K562 (cell line): ENCODE measurements around the gene RNF151. TPM values are rescaled to one million over a fixed set of nuclear protein-coding genes. Genes with fewer than 3 reads are reported as not detected.

ENCODE experiments used
- BRF2 ChIP-seq: IDR thresholded peaks from 3 replicates; pipeline ENCODE4 v1.6.1; 2011; ENCODE audit warnings: borderline replicate concordance, mild to moderate bottlenecking; ENCODE audit not compliant: insufficient read length, insufficient read depth
- CBFB ChIP-seq: sonication (generic); formaldehyde crosslinking; IDR thresholded peaks from 2 replicates; pipeline ENCODE4 v1.4.0; 2020; ENCODE audit warnings: mild to moderate bottlenecking, missing genetic modification reagents
- ETV5 ChIP-seq: sonication (generic); formaldehyde crosslinking; IDR thresholded peaks from 2 replicates; pipeline ENCODE4 v1.4.0; 2020; ENCODE audit warnings: low read depth, mild to moderate bottlenecking, missing genetic modification reagents
- GATA2 ChIP-seq: sonication (generic); formaldehyde crosslinking; IDR thresholded peaks from 2 replicates; pipeline ENCODE4 v1.4.0; 2020; ENCODE audit warnings: mild to moderate bottlenecking, missing genetic modification reagents
- HNRNPH1 ChIP-seq: fragments of 200-400 bp; formaldehyde crosslinking; optimal IDR thresholded peaks from 2 replicates; pipeline ENCODE3; 2017; ENCODE audit warnings: low read depth, mild to moderate bottlenecking, low read length, moderate library complexity
- ID3 ChIP-seq, 2 experiments: fragments of 250-450 bp in 1 of 2; fragments of 450-650 bp in 1 of 2; sonication (Bioruptor Pico) in 1 of 2; IDR thresholded peaks; 2 replicates each; pipeline versions ENCODE4 v1.6.1 to v1.8.0; 2016 to 2021; ENCODE audit warnings: mild to moderate bottlenecking in 2 of 2, moderate library complexity in 2 of 2, missing compliant biosample characterization in 1 of 2, missing genetic modification characterization in 1 of 2
- NFYB ChIP-seq: IDR thresholded peaks from 2 replicates; pipeline ENCODE4 v1.6.1; 2011; ENCODE audit warnings: mild to moderate bottlenecking, moderate library complexity; ENCODE audit not compliant: insufficient read length; ENCODE audit errors: extremely low read depth
- NRF1 ChIP-seq, 2 experiments: fragments of 450-650 bp; IDR thresholded peaks in 1 of 2; conservative IDR thresholded peaks in 1 of 2; 2 replicates each; pipeline ENCODE4 v1.6.1; 2014; ENCODE audit warnings: mild to moderate bottlenecking in 2 of 2
- PRDM10 ChIP-seq: fragments of 450-650 bp; IDR thresholded peaks from 2 replicates; pipeline ENCODE4 v1.6.1; 2018; ENCODE audit not compliant: partially characterized antibody
- RAD21 ChIP-seq, 2 experiments: fragments of 250-450 bp in 1 of 2; fragments of 450-650 bp in 1 of 2; sonication (Bioruptor Pico) in 1 of 2; formaldehyde crosslinking in 1 of 2; IDR thresholded peaks in 1 of 2; conservative IDR thresholded peaks in 1 of 2; 2 replicates each; pipeline versions ENCODE4 v1.4.0 to v1.8.0; 2020 to 2022; ENCODE audit warnings: mild to moderate bottlenecking in 2 of 2, moderate library complexity in 1 of 2
- RBM14 ChIP-seq: fragments of 200-400 bp; formaldehyde crosslinking; IDR thresholded peaks from 2 replicates; pipeline ENCODE4 v1.6.1; 2018; ENCODE audit warnings: low read depth, mild to moderate bottlenecking, low read length, moderate library complexity, borderline replicate concordance; ENCODE audit not compliant: insufficient read depth
- TAL1 ChIP-seq: fragments of 450-650 bp; IDR thresholded peaks from 2 replicates; pipeline ENCODE4 v1.6.1; 2016; ENCODE audit warnings: mild to moderate bottlenecking
- WHSC1 ChIP-seq: IDR thresholded peaks from one replicate; pipeline ENCODE4 v1.6.1; 2012; ENCODE audit warnings: low read length, control low read depth, inconsistent platforms
- ZBTB7A ChIP-seq: IDR thresholded peaks from 2 replicates; pipeline ENCODE4 v1.6.1; 2011; ENCODE audit warnings: low read depth, mild to moderate bottlenecking, low read length, moderate library complexity, borderline replicate concordance; ENCODE audit not compliant: control insufficient read depth
- ZKSCAN3 ChIP-seq: fragments of 250-450 bp; sonication (Bioruptor Pico); IDR thresholded peaks from 2 replicates; pipeline ENCODE4 v1.4.0; 2020
- ZNF124 ChIP-seq: sonication (generic); formaldehyde crosslinking; IDR thresholded peaks from 2 replicates; pipeline ENCODE4 v1.8.1; 2022; ENCODE audit warnings: missing genetic modification reagents
- ZNF146 ChIP-seq: IDR thresholded peaks from one replicate; pipeline ENCODE4 v1.6.1; 2018; ENCODE audit warnings: missing compliant biosample characterization; ENCODE audit not compliant: unreplicated experiment
- ZNF184 ChIP-seq: sonication (generic); formaldehyde crosslinking; IDR thresholded peaks from 2 replicates; pipeline ENCODE4 v1.5.0; 2020; ENCODE audit warnings: missing genetic modification reagents
- ZNF239 ChIP-seq: fragments of 250-450 bp; sonication (Bioruptor Pico); IDR thresholded peaks from 2 replicates; pipeline ENCODE4 v1.4.0; 2020; ENCODE audit warnings: mild to moderate bottlenecking
- ZNF311 ChIP-seq: fragments of 250-450 bp; sonication (Bioruptor Pico); IDR thresholded peaks from 2 replicates; pipeline ENCODE4 v1.4.0; 2020; ENCODE audit warnings: mild to moderate bottlenecking, moderate library complexity
- polyA plus RNA-seq, 8 experiments: library from polyadenylated mRNA; depleted of rRNA in 4 of 8; stranded (reverse) in 5 of 8; unstranded in 3 of 8; fragments of >200 nt; fragmentation: Nextera tagmentation in 2 of 8; fragmentation: Illumina TruSeq in 1 of 8; extraction: Ambion mirVana in 2 of 8; extraction: Trizol in 1 of 8; gene quantifications; 2 replicates each; pipeline versions ENCODE4 v1.2.1 to v1.2.3, GENCODE V29; 2011 to 2014; ENCODE audit warnings: inconsistent platforms in 1 of 8, missing spikeins in 1 of 8
- total RNA-seq, 7 experiments: library from RNA; depleted of rRNA in 6 of 7; stranded (reverse); fragments of >200 nt in 6 of 7; fragmentation: Illumina TruSeq in 2 of 7; extraction: Trizol in 2 of 7; gene quantifications; 2 replicates each; pipeline versions ENCODE4 v1.2.1 to v1.2.3, GENCODE V29; 2011 to 2021; ENCODE audit warnings: low replicate concordance in 1 of 7
- TF ChIP-seq, protein P1 (sequence below): fragments of 250-450 bp; sonication (Bioruptor Pico); IDR thresholded peaks from 2 replicates; pipeline ENCODE4 v1.4.0; 2020; ENCODE audit warnings: borderline replicate concordance

Gene RNF151
- total and polyA plus RNA-seq, 9 of the 15 experiments (the other 6 are each of a cell fraction or from before 2014, with no cell fraction given): not detected

- TF ChIP-seq BRF2 (no peak), ZNF124 (CRISPR knock-in tag) (no peak), ZKSCAN3 (CRISPR knock-in tag) (no peak), ZNF311 (CRISPR knock-in tag) (no peak), ZBTB7A (no peak; the same call in 1 of the 2 replicates), ZNF239 (CRISPR knock-in tag) (no peak), GATA2 (no peak), WHSC1 (no peak), ID3 (CRISPR knock-in tag; IDR thresholded peaks at IDR 0.05) (no peak), ID3 (tag; IDR thresholded peaks at IDR 0.05) (0 out of 2 replicates have a peak, but pooled peaks have one; percentile 29), ZNF184 (no peak), NRF1 (conservative IDR thresholded peaks at IDR 0.05 in 1 of 2, IDR thresholded peaks at IDR 0.05 in 1 of 2) (peak; percentile 76 to 83), TAL1 (no peak), RAD21 (CRISPR knock-in tag; conservative IDR thresholded peaks at IDR 0.05 in 1 of 2, IDR thresholded peaks at IDR 0.05 in 1 of 2) (no peak), HNRNPH1 (no peak), RBM14 (no peak), NFYB (no peak), ETV5 (CRISPR knock-in tag) (no peak), PRDM10 (no peak), ZNF146 (no peak), CBFB (no peak)
- TF ChIP-seq, protein P1, sequence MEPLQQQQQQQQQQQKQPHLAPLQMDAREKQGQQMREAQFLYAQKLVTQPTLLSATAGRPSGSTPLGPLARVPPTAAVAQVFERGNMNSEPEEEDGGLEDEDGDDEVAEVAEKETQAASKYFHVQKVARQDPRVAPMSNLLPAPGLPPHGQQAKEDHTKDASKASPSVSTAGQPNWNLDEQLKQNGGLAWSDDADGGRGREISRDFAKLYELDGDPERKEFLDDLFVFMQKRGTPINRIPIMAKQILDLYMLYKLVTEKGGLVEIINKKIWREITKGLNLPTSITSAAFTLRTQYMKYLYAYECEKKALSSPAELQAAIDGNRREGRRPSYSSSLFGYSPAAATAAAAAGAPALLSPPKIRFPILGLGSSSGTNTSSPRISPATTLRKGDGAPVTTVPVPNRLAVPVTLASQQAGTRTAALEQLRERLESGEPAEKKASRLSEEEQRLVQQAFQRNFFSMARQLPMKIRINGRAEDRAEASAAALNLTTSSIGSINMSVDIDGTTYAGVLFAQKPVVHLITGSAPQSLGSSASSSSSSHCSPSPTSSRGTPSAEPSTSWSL (CRISPR knock-in tag): no peak
Measured at GRCh38 chr16:1991948-1992703, 25.5 kb downstream of the RNF151 start (continued).
